IgD-negative memory B cell (primary cell): ENCODE results near the gene FAM167B. TPM values are rescaled to one million over a fixed set of nuclear protein-coding genes. Genes with fewer than 3 reads are reported as not detected.

Experiments used
- H3K27ac Mint-ChIP-seq, 3 donors: one replicate each; pipeline ENCODE4 v1.8.0; 2020 to 2022; ENCODE audit warnings: mild to moderate bottlenecking in 3 of 3, mixed read lengths in 3 of 3, moderate library complexity in 1 of 3
- H3K27me3 Mint-ChIP-seq: one replicate; pipeline ENCODE4 v1.8.0; 2021; ENCODE audit warnings: mixed read lengths
- H3K36me3 Mint-ChIP-seq: one replicate; pipeline ENCODE4 v1.8.0; 2020; ENCODE audit warnings: mild to moderate bottlenecking, mixed read lengths
- H3K4me1 Mint-ChIP-seq, 3 donors: one replicate each; pipeline ENCODE4 v1.8.0; 2020 to 2022; ENCODE audit warnings: mixed read lengths in 3 of 3, mild to moderate bottlenecking in 1 of 3
- H3K4me3 Mint-ChIP-seq, 4 donors: one replicate each; pipeline ENCODE4 v1.8.0; 2020 to 2022; ENCODE audit warnings: mild to moderate bottlenecking in 4 of 4, mixed read lengths in 4 of 4, moderate library complexity in 3 of 4
- H3K9me3 Mint-ChIP-seq, 3 donors: one replicate each; pipeline ENCODE4 v1.8.0; 2020 to 2021; ENCODE audit warnings: mixed read lengths in 3 of 3, mild to moderate bottlenecking in 1 of 3
- polyA plus RNA-seq: library from polyadenylated mRNA; unstranded; fragments of 300-500 nt; fragmentation: Illumina TruSeq; gene quantifications from one replicate; pipeline ENCODE4 v1.2.3, GENCODE V29; 2021

Gene FAM167B
- polyA plus RNA-seq: not detected

GRCh38 chr1:32246888-32247273, at the start of gene FAM167B:
Gene FAM167B, plus strand, starts transcription at chr1:32247222. Its CDS starts 200 bp downstream, at chr1:32247422.
- H3K9me3 Mint-ChIP-seq: no peaks in the 10 kb centered on the region
- H3K36me3 Mint-ChIP-seq: no peaks in the 10 kb centered on the region
- peak within 1 kb of the TSS; percentile 25 to 86 (median 62) for H3K4me3 Mint-ChIP-seq
- H3K4me1 Mint-ChIP-seq: peaks cover 38 to 52% (median 51%) of the 10 kb centered on the region in 3 donors
- peak within 1 kb of the TSS; percentile 91 to 97 (median 95) for H3K27ac Mint-ChIP-seq
- peaks cover 2% of the 10 kb centered on the region for H3K27me3 Mint-ChIP-seq

DNA sequence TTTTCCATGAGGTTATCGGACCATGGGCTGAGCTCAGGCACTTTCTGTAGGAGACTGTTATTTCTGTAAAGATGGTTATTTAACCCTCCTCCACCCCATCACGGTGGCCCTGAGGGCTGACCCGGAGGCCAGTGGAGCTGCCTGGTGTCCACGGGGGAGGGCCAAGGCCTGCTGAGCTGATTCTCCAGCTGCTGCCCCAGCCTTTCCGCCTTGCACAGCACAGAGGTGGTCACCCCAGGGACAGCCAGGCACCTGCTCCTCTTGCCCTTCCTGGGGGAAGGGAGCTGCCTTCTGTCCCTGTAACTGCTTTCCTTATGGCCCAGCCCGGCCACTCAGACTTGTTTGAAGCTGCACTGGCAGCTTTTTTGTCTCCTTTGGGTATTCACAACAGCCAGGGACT, 49.2 kb upstream of the FAM167B start:
- peak overlapping the region in 1 of 4 donors; percentile 55 for H3K4me3 Mint-ChIP-seq
- H3K36me3 Mint-ChIP-seq: peaks cover 9% of the 10 kb centered on the region
- H3K4me1 Mint-ChIP-seq: peaks cover 14 to 32% (median 26%) of the 10 kb centered on the region in 3 donors
- peak overlapping the region in 2 of 3 donors; percentile 51 to 94 for H3K27ac Mint-ChIP-seq
- no peaks in the 10 kb centered on the region for H3K27me3 Mint-ChIP-seq
- H3K9me3 Mint-ChIP-seq: no peaks in the 10 kb centered on the region

DNA sequence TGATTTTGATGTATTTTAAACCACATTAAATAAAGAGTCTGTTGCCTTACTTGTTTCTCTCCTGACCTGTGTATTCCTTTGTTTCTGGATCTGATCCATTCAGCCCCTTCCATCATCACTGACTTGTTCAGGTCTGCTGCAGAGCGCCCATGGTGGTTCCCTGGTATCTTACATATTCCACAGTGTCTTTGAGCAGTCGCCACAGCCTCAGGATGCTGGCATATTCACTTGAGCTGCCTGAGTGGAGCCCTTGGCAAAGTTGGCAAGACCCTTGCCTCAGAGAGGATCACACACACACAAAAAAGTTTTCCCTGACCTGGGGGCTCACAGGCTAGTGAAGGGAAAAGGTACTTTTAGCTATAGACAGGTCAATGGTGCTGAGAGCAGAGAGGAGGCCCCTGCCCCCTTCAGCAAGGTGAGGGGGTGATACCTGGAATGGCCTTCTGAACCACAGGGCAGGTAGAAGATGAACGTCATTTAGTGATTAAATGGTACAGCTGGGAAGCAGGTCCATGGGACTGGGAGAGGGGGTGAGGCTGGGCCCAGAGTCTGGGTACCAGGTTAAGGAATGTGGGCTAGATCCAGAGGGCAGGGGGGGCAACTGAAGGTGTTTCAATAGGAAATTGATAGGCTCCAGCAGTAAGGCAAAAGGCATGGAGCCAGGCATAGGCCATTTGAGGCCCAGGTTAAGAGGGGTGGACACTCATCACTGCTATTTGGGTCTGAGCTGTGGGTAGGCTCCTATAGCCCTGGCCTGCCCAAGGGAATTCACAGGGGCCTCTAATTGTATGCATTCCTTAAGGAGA, 48.6 kb upstream of the FAM167B start:
- H3K4me1 Mint-ChIP-seq: peaks cover 16 to 32% (median 27%) of the 10 kb centered on the region in 3 donors
- H3K36me3 Mint-ChIP-seq: peaks cover 4% of the 10 kb centered on the region
- H3K4me3 Mint-ChIP-seq: peak overlapping the region in 3 of 4 donors; percentile 41 to 90 (median 43)
- H3K9me3 Mint-ChIP-seq: no peaks in the 10 kb centered on the region
- H3K27ac Mint-ChIP-seq: peak overlapping the region; percentile 7 to 94 (median 64)
- no peaks in the 10 kb centered on the region for H3K27me3 Mint-ChIP-seq

- peaks cover 4% of the 10 kb centered on the region for H3K36me3 Mint-ChIP-seq
Measured at GRCh38 chr1:32199043-32199716, 47.8 kb upstream of the FAM167B start.

DNA sequence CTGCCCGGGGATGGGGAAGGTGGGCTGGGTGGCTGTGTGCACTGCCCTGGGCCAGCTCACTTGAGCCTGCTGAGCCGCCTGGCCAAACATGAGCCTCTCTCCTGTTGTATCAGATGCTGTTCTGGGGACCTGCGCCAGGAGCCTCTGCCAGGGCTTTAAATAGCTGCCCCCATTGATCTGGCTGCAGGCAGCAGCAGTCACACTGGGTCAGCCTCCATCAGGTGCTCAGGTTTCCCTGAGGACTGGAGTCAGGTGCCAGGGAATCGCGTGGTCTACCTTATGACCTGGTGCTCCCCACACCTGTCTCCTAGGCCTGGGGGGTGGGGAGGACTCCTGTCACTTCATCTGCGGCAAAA, 47.3 kb upstream of the FAM167B start:
- Mint-ChIP-seq H3K4me1 (peaks cover 21 to 30% (median 27%) of the 10 kb centered on the region in 3 donors), H3K36me3 (peaks cover 3% of the 10 kb centered on the region), H3K9me3 (no peaks in the 10 kb centered on the region), H3K27me3 (no peaks in the 10 kb centered on the region), H3K27ac (peak overlapping the region; percentile 91 to 96 (median 93)), H3K4me3 (peak overlapping the region in 3 of 4 donors; percentile 90 to 95 (median 95))

More at GRCh38 chr1:32199043-32199716, 47.8 kb upstream of the FAM167B start:
- Mint-ChIP-seq H3K9me3 (no peaks in the 10 kb centered on the region), H3K27ac (peak overlapping the region; percentile 7 to 94 (median 93)), H3K4me1 (peaks cover 18 to 30% (median 27%) of the 10 kb centered on the region in 3 donors), H3K27me3 (no peaks in the 10 kb centered on the region), H3K4me3 (peak overlapping the region in 3 of 4 donors; percentile 41 to 95 (median 90))

GRCh38 chr1:32200226-32201010, 46.6 kb upstream of the FAM167B start, which contains the start of gene CCDC28B:
Gene CCDC28B, plus strand, starts transcription at chr1:32200595. Its CDS starts 1,341 bp downstream, at chr1:32201936.
- H3K36me3 Mint-ChIP-seq: peaks cover 3% of the 10 kb centered on the region
- H3K4me1 Mint-ChIP-seq: peaks cover 24 to 29% (median 25%) of the 10 kb centered on the region in 3 donors
- H3K27me3 Mint-ChIP-seq: no peaks in the 10 kb centered on the region
- H3K9me3 Mint-ChIP-seq: no peaks in the 10 kb centered on the region
- peak within 1 kb of the TSS; percentile 91 to 96 (median 93) for H3K27ac Mint-ChIP-seq
- peak within 1 kb of the TSS; percentile 90 to 95 (median 93) for H3K4me3 Mint-ChIP-seq

DNA sequence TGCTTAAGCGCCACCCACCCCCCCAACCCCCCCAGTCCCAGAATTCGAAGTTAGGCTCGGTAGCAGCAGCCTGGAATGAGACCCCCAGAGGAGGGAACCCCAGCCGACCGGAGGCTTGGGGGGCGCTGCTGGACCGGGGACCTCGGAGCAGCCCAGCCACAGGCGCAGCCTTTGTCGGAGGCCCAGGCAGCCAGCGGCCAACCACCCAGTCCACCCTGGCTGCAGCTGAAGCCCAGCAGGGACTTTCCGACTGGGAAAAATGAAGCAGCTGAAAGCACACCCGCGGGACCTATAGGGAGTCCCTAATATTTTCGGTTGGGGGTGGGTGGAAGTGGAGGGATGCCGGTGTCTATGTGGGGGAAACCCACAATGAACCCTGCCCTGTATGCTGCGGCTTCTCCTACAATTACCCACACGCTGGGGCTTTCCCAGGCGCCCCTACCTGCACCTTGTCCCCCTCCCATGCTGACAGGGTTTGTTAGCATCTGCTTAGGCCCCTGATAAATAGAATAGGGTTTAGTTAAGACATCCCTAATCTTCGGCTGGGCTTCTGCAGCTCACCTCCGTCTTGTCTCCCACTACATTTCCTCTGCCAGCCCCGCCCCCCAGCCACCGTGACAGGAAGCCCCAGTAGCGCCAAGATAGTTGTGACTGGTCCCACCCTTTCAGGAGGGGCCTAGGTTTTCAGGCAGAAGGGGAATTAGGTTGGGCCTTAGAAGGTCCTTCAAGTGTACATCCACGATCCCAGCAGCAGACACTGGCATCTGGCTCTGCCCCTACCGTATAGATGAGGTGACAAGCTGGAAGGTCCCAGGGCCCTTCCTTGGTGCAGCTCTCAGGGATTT, 45.8 kb upstream of the FAM167B start:
- Mint-ChIP-seq H3K27ac (peak overlapping the region; percentile 91 to 96 (median 93)), H3K36me3 (peaks cover 3% of the 10 kb centered on the region), H3K9me3 (no peaks in the 10 kb centered on the region), H3K4me3 (peak overlapping the region; percentile 90 to 95 (median 93)), H3K27me3 (peaks cover under 1% of the 10 kb centered on the region), H3K4me1 (peaks cover 22 to 32% (median 25%) of the 10 kb centered on the region in 3 donors)

GRCh38 chr1:32204943-32205361, 42.1 kb upstream of the FAM167B start:
- peaks cover 36 to 48% (median 38%) of the 10 kb centered on the region in 3 donors for H3K4me1 Mint-ChIP-seq
- H3K9me3 Mint-ChIP-seq: no peaks in the 10 kb centered on the region
- H3K27ac Mint-ChIP-seq: peak overlapping the region; percentile 85 to 88 (median 88)
- H3K36me3 Mint-ChIP-seq: peaks cover 3% of the 10 kb centered on the region
- H3K4me3 Mint-ChIP-seq: peak overlapping the region; percentile 47 to 95 (median 86)
- peaks cover 3% of the 10 kb centered on the region for H3K27me3 Mint-ChIP-seq

DNA sequence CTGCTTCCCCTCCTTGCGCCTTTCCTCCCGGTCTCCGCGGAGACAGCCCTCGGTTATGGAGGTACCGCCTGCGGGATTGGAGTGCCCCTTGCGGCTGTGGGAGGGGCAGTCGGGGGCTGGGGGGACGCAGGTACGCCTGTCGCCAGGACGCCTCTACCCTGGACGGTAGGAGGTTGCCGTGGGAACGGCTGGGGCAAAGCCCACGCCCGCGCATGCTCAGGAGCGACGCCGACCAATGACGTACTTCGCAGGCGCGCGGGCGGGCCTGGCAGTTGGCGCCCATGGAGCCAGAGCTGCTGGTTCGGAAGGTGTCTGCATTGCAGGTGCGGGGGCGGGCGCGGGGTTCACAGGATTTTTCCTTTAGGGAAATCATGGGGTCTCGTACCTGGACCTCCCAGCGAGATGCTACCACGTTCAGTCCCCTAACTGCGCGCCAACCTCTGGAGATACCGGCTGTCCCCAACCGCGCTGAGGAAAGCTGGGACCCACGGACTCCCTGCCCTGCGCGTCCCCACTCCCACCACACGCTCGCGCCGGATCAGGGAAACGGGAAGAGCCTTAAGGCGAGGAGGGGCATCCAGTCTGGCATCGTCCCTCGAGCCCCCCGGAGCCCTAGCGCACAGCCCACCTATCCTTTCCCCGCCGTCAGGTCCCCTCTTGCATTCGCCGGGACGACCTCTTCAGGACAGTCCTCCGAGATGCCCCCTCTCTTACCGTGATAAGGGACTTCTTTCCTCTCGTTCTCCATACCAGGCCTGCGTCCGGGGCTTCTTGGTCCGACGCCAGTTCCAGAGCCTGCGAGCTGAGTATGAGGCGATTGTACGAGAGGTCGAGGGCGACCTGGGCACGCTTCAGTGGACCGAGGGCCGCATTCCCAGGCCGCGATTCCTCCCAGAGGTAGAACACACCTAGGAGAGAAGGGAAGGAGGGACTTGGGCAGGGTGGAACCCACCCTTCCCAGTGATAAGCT, 41.3 kb upstream of the FAM167B start, which contains the start of gene IQCC:
IQCC (plus strand) TSS at position 271 of the 970 bp plus-strand sequence; CDS start at position 282, 11 bp downstream.
- Mint-ChIP-seq H3K27ac (peak within 1 kb of the TSS; percentile 85 to 88 (median 88)), H3K4me3 (peak within 1 kb of the TSS; percentile 85 to 95 (median 91)), H3K4me1 (peaks cover 31 to 44% (median 34%) of the 10 kb centered on the region in 3 donors), H3K27me3 (peaks cover 3% of the 10 kb centered on the region), H3K9me3 (no peaks in the 10 kb centered on the region), H3K36me3 (peaks cover 3% of the 10 kb centered on the region)

DNA sequence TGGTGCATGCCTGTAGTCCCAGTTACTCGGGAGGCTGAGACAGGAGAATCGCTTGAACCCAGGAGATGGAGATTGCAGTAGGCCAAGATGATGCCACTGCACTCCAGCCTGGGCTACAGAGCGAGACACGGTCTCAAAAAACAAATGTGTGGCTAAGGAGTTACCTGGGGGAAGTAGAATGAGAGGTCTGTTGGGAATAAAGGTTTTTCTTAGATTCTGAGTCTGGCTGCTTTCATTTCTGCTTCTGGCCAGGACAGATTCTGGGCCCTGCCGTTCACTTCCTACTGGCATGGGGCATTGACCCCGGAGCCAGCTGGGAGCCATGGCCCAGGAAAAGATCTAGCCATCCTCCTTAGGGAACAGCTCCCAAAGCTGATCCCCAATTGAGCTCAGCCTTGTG, 38.6 kb upstream of the FAM167B start:
- H3K36me3 Mint-ChIP-seq: peaks cover 3% of the 10 kb centered on the region
- peak overlapping the region in 3 of 4 donors; percentile 43 to 78 (median 46) for H3K4me3 Mint-ChIP-seq
- H3K9me3 Mint-ChIP-seq: no peaks in the 10 kb centered on the region
- peaks cover 20 to 33% (median 20%) of the 10 kb centered on the region in 3 donors for H3K4me1 Mint-ChIP-seq
- peak overlapping the region; percentile 63 to 82 (median 69) for H3K27ac Mint-ChIP-seq
- peaks cover 3% of the 10 kb centered on the region for H3K27me3 Mint-ChIP-seq

DNA sequence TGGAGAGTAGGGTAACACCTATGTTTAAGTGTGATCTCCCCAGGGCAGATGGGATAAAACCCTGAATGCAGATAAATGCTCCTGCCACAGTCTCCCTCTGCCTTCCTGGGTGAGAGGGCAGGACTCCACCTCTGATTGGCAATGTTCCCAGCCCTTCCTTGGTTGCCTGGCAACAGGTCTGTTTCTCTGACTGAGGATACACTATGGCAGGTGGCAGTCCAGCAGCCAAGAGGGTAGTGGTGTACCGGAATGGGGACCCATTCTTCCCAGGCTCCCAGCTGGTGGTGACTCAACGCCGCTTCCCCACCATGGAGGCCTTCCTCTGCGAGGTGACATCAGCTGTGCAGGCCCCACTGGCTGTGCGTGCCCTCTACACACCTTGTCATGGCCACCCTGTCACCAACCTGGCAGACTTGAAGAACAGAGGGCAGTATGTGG, 38.1 kb upstream of the FAM167B start, which contains the start of gene DCDC2B:
DCDC2B (plus strand) TSS at position 199 of the 438 bp plus-strand sequence; CDS start at position 204, 5 bp downstream.
- Mint-ChIP-seq H3K36me3 (peaks cover 2% of the 10 kb centered on the region), H3K9me3 (no peaks in the 10 kb centered on the region), H3K27ac (peak within 1 kb of the TSS; percentile 63 to 82 (median 69)), H3K27me3 (peaks cover 3% of the 10 kb centered on the region), H3K4me3 (peak within 1 kb of the TSS in 3 of 4 donors; percentile 43 to 78 (median 46)), H3K4me1 (peaks cover 20 to 32% (median 20%) of the 10 kb centered on the region in 3 donors)

GRCh38 chr1:32215629-32216480, 31.2 kb upstream of the FAM167B start:
- H3K4me1 Mint-ChIP-seq: peaks cover 5 to 12% (median 8%) of the 10 kb centered on the region in 3 donors
- peak overlapping the region in 1 of 3 donors; percentile 73 for H3K27ac Mint-ChIP-seq
- H3K27me3 Mint-ChIP-seq: no peaks in the 10 kb centered on the region
- no peaks in the 10 kb centered on the region for H3K36me3 Mint-ChIP-seq
- peak overlapping the region in 1 of 4 donors; percentile 49 for H3K4me3 Mint-ChIP-seq
- H3K9me3 Mint-ChIP-seq: no peaks in the 10 kb centered on the region
